HG03520 (cell line): Measurements from ENCODE around the gene DUSP14.

Experiments
- ATAC-seq: cut with Tn5 transposase; IDR thresholded peaks from one replicate; pipeline ENCODE4 v1.9.1; 2021; ENCODE audit warnings: mild to moderate bottlenecking, moderate library complexity; ENCODE audit not compliant: unreplicated experiment

The DUSP14 gene

DNA sequence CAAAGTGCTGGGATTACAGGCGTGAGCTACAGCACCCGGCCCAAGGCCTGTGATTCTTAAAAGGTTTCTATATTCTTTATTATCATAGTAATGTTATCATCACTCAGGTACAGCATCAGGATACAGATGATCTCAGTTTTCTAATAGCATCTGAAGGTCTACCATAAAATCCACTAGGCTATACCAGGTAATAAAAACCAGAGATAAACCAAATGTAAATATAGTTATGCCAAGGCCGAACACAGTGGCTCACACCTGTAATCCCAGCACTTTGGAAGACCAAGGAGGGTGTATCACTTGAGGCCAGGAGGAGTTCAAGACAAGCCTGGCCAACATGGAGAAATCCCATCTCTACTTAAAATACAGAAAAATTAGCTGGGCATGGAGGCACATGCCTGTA lies 65.7 kb downstream of the DUSP14 start:
- no peak for ATAC-seq

DNA sequence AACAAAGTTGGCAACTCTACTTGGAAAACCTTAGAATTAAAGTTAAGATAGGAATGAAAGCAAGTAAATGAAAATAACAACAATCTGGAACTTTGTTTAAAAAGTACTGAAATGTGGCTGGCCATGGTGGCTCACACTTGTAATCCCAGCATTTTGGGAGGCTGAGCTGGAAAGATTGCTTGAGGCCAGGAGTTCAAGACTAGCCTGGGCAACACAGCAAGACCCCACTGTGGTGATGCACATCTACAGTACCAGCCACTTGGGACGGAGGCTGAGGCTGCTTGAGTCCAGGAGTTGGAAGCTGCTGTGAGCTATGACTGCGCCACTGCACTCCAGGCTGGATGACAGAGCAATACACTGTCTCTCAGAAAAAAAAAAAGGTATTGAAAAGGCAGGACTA lies 67.8 kb downstream of the DUSP14 start:
- ATAC-seq, result no peak

DNA sequence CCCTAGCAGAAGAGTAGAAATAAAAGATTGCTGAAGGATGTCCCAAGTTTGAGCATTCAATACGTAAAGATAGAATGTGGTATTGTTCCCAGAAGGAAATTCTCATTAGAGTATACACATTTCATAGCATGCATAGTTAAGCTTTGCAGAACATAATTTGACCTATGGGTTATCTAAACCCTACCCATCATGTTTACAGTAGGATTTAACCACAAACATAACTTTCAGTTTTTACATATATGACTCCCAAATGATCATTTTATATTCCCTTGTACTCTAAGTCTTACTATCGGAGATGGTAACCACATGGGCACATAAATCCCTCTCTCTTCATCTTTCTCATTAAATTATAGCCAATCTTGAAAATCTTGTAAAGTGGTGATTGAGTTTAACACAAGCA lies 68.6 kb downstream of the DUSP14 start:
- ATAC-seq, result no peak

DNA sequence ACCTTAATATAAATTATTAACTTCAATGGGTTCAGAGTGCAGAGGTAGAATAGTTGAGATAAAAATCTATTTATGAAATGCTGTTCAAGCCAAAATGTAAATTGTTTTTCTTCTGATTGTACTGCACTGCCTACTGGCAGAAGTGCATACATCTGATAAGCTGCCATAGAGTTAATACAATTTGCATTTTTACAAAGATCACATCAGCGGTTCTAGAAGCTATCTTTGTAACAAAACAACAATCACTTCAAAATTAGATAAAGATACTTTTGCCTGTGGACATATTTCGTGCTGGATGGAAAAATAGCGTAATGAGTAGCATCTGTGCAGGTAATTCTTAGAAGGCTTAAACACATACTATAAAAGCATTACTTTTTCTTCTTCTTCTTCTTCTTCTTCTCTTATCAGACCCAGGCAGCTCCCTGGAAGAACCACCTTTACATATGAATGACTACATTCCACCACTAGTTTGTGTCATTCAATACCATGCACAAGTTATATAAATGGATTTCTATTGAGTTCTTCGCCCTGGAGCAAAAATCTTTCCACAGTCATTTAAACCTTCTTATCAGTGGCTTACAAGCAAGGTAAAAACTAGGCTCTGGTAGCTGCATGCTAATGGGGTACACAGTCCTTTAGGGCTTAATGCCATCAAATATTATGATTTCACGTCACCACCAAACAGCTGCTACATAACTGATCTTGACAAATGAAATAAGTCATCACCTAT lies 72.5 kb downstream of the DUSP14 start:
- ATAC-seq, result no peak
